ENCODE results near the gene PAH.

- TF ChIP-seq POLR2A (IDR thresholded peaks at IDR 0.05) = no peak
- TF ChIP-seq POLR2AphosphoS5 (IDR thresholded peaks at IDR 0.05) = no peak
- no peak for TF ChIP-seq CTCF (IDR thresholded peaks at IDR 0.05)
These were observed 22.0 kb upstream of the PAH start for GRCh38 chr12:102939059-102939458.

Data from transverse colon (tissue), 4 donors.